ENCODE data around the gene ADGRG6.

Gene ADGRG6

DNA sequence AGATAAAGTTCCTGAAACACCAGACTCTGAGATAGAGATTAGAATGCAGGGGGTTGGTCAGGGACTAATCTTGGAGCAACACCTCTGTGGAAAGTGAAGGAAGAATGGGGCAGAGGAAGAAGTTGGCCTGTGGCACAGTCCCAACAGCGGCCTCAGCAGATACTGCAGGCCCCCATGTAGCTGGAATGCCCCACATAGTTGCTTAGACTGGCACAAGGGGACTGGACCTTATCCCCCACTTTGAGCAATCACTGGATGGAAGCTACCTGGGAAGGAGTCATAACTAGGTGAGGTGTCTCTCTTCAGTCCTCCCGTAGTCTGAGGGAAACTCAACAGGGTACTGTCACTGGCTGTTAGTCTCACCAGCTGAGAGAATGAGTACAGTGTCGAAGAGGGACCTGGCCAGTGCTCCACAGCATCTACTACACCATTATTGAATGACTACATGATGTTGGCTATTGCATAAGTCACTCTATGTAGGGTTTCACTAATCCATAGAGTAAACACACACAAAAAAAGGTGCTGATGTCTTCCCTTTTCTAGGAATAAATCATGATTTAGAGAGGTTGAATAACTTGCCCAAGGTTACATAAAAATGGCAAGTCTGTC lies 47.5 kb downstream of the ADGRG6 start:
- no peak for DNase-seq (ENCODE audit: low spot score)

DNA sequence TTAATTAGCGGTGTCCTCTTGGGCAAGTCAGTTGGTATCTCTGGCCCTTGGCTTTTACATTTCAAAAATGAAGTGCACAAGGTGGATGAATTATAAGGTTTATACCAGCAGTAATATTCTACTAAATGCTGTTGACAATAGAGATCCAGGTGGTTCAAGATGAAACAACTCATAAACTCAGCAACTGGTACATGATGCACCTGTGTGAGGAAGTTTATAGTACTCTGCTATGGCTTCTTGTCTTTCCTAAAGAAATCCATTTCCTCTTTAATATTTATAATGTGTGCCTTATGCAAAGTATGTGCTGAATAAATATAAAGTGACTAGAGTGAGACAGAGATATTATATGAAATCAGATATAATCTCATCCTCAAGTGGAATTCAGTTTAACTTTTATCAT lies 48.5 kb downstream of the ADGRG6 start:
- no peak for DNase-seq (ENCODE audit: low spot score)

DNA sequence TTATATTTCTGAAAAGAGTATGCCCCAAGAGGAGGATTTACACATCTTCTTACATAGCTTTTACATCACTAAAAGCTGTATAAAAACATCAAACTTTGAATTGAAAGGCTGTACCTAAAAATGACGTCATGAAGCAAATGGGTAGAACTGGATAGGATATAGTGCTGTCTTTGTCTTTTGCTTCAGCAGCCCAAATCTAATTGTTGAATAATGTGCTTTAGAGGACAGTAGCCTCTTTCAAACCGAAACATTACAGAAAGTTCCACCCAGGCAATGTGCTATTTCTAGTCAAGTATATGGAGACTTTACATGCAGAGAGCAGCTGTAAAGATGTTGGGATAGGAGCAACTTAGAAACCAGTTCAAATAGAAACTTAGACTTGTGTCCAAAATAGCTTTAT lies 51.9 kb downstream of the ADGRG6 start:
- no peak for DNase-seq (ENCODE audit: low spot score)

GRCh38 chr6:142354650-142355049 lies 52.8 kb downstream of the ADGRG6 start:
- DNase-seq (ENCODE audit: low spot score) = no peak

GRCh38 chr6:142355520-142356174 lies 53.8 kb downstream of the ADGRG6 start:
- DNase-seq (ENCODE audit: low spot score) = no peak

- DNase-seq (ENCODE audit: low spot score) = no peak
These were observed 54.5 kb downstream of the ADGRG6 start for GRCh38 chr6:142356201-142356883.

GRCh38 chr6:142356884-142357225 lies 55.0 kb downstream of the ADGRG6 start:
- no peak for DNase-seq (ENCODE audit: low spot score)

GRCh38 chr6:142357879-142358278 lies 56.1 kb downstream of the ADGRG6 start:
- no peak for DNase-seq (ENCODE audit: low spot score)

DNA sequence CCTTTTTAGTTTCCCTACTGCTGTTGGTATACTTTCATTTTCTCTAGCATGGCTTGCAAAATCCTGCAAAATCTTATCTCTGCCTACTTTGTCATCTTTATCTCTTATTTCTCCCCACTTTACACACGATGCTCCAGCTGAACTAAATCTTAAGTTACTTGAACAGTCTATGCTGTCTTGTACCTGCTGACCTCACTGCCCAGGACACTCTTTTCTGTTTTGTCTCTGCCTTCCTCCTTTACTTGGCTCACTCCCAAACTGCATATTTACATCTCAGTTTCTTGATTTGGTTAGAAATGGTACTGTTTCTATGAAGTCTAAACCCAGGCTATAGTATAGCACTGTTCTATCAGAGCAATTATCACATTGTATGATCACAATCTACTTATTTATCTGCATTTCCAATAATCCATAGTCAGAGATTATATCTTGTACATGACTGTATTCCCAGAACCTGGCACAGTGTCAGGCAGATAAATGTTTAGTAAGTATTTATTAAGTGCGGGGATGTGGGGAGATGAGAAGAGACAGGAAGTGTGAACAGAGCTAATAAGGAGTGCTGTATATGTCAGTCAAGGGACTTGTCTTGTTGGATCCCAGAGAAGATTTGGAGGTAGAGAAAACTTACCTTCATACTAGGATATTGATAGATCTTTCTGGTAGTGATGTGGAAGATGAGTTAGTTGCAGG lies 57.6 kb downstream of the ADGRG6 start:
- DNase-seq (ENCODE audit: low spot score) = no peak

- DNase-seq (ENCODE audit: low spot score) = no peak
These were observed 59.5 kb downstream of the ADGRG6 start for GRCh38 chr6:142361345-142361744.

DNA sequence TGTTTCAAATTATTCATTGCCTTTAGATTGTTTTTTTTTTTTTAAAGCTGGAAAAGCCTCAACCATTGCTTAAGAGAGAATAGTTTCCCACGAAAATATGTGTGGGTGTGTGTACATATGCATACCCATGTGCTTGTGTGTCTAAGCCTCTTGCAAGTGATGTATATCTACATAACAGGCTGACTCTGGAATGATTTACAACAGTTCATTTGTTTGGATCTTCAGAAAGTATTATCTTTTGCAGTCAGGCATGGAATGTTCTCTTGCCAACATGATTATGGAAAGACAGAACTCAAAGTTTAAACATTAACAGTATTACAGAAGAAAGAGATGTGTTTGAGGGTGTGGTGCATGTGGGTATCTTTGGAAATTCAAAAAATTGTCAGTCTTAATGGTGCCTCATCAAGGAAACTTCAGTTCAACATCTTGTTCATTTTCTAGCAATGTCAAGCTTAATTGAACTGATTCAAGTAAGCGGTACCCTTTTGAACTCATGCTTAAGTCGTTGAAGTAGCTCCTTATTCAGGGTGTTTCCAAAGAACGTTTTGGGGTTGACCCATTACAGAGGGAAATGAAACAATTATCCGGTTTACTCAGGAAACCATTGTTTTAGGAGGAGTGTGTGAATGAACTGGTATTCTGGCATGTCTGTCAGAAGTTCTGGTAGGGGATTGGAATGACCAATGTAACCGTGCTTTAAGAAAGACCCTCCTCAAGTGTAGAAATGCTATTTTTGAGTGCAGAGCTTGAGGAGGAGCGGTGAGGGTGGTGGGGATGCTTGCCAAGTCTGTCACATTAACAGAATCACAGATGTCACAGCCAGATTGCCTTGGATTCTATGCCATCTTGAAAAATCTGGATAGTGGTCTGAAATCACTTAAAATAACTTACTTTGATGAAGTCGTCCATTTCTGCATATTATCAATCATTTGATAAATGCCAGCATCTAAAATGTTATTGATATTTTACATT lies 60.3 kb downstream of the ADGRG6 start:
- DNase-seq (ENCODE audit: low spot score) = no peak

GRCh38 chr6:142367061-142367460 lies 65.3 kb downstream of the ADGRG6 start:
- DNase-seq (ENCODE audit: low spot score) = no peak

DNA sequence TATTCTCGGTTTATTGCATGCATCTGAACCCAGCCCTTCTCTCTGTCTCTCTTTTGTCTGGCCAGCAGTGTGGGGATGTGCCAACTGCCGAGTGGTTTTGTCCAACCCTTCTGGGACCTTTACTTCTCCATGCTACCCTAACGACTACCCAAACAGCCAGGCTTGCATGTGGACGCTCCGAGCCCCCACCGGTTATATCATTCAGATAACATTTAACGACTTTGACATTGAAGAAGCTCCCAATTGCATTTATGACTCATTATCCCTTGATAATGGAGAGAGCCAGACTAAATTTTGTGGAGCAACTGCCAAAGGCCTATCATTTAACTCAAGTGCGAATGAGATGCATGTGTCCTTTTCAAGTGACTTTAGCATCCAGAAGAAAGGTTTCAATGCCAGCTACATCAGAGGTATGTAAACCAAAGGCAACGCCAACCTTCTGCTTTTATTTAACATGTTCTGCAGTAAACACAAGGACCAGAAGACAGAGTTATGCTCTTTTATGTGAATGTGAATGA lies 65.8 kb downstream of the ADGRG6 start:
- DNase-seq (ENCODE audit: low spot score) = no peak

- DNase-seq (ENCODE audit: low spot score) = no peak
These were observed 67.5 kb downstream of the ADGRG6 start for GRCh38 chr6:142369266-142369665.

DNA sequence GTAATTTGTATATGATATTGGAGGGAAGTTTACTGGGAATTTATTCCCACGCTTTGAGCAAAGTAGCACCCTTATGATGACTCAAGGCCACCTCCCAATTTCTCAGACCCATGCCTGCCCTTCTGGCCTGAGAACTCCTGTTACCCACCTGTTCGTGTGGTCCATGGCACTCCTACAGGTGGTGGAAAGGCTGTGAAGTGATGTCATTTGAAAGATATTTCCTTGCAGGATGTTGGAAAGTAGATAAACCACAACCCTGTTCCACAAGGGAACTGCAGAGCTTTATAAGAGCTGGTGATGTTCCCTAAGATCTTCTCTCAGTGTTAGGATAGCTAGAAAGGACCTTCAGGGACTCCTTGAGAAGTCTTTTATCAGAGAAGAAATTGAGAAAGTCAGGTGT lies 70.5 kb downstream of the ADGRG6 start:
- no peak for DNase-seq (ENCODE audit: low spot score)

DNA sequence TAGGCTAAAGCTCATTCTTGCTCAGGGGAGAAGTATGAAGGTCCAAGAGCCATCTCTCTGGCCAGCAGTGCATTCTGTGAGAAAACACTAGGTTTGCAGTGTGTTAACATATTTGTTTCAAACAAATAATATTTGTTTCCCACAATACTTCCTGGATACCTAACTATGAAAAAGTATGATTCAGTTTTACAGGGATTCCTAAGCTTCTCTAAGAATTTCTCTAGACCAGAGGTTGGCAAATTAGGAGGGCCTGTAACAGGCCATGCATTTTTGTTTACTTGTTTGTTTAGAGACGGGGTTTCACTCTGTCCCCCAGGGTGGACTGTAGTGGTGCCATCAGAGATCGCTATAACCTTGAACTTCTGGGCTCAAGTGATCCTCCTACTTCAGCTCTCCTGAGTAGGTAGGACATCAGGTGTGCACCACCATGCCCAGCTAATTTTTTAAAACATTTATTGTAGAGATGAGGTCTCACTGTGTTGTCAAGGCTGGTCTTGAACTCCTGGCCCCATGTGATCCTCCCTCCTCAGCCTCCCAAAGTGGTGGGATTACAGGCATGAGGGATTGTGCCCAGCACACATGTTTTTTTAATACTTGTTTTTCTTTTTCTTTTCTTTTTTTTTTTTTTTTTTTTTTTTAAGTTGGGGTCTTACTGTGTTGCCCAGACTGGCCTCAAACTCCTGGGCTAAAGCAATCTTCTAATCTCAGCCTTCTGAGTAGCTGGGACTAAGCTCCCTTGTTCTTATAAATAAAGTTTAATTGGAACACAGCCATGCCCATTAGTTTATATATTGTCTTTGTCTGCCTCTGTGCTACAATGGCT lies 71.7 kb downstream of the ADGRG6 start:
- DNase-seq (ENCODE audit: low spot score) = no peak

GRCh38 chr6:142374091-142374770 lies 72.4 kb downstream of the ADGRG6 start:
- no peak for DNase-seq (ENCODE audit: low spot score)

DNA sequence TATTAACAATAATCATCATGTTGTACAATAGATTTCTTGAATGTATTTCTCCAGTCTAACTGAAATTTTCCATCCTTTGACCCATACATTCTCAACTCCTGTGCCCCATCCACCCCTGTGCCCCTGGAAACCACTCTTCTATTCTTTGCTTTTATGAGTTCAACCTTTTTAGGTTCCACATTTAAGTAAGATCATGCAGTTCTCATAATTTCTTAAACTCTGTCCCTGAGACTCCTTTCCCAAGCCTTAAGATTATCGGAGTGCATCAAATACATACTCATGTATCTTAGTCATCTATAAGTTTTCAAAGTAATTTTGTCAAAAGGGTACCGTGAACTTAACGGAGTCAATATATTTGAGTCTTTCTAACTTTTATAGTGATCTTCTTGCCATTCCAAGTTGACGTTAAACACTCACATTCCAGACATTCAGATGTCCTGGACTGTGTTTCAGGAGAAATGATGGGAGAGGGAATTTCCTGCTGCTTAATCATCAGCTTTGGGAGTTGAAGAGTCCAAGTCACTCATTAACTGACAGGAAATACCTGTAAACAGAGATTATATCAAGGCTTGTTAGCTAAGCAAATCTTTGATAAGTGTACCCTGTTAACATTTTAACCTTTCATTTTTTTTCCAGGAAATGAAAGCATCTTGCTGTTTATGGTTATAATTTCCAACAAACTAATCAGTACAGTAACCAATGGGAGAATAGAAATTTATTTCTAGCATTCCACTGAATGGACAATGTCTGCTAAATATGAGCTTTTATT lies 73.3 kb downstream of the ADGRG6 start:
- DNase-seq (ENCODE audit: low spot score) = no peak

DNA sequence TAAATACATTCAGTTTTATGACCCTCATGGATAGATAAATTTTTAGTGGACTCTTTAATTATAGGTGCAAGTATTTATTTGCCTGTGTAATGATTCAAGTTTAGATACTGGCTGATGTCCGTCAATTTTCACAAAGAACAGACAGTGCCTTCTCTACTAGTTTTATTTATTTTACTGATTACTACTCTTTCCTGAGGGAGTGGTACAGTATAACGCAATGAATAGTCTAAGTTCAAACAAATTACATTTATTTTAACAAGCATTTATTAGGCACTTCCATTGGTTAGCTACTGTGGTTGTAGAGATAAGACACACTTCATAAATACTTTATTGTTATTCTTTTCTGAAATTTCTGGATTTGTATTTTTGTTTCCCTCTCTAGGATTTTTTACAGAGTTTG lies 74.3 kb downstream of the ADGRG6 start:
- no peak for DNase-seq (ENCODE audit: low spot score)

Measured in RKO (cell line).